ENCODE measurements around the gene CYCS. TPM values are rescaled to one million over a fixed set of nuclear protein-coding genes. Genes with fewer than 3 reads are reported as not detected.
"Not testable (repeated sequence)": the region's sequence is repeated elsewhere in the genome, so short reads cannot be mapped to it uniquely, and the experiment has no call there.

CYCS gene
- total RNA-seq, 2 donors from 2014 or later = 568 to 656 TPM

DNA sequence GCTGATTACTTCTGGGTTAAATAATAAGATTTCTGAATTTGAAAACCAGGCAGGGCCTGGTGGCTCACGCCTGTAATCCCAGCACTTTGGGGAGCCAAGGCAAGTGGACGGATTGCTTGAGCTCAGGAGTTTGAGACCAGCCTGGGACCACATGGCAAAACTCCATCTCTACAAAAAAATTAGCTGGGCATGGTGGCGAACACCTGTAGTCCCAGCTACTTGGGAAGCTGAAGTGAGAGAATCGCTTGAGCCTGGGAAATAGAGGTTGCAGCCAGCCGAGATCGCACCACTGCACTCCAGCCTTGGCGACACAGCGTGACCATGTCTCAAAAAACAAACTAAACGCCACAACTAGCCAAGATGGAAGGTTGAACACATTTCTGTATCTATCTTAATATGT lies 3.5 kb downstream of the CYCS start:
- intact Hi-C loops (cut with DNase I) = no loop called here
- ATAC-seq (no peak), DNase-seq (no peak)

- intact Hi-C loops (cut with DNase I) = no loop called here
- ATAC-seq (no peak), DNase-seq (no peak)
Observed at GRCh38 chr7:25119102-25119501, 6.0 kb downstream of the CYCS start.

DNA sequence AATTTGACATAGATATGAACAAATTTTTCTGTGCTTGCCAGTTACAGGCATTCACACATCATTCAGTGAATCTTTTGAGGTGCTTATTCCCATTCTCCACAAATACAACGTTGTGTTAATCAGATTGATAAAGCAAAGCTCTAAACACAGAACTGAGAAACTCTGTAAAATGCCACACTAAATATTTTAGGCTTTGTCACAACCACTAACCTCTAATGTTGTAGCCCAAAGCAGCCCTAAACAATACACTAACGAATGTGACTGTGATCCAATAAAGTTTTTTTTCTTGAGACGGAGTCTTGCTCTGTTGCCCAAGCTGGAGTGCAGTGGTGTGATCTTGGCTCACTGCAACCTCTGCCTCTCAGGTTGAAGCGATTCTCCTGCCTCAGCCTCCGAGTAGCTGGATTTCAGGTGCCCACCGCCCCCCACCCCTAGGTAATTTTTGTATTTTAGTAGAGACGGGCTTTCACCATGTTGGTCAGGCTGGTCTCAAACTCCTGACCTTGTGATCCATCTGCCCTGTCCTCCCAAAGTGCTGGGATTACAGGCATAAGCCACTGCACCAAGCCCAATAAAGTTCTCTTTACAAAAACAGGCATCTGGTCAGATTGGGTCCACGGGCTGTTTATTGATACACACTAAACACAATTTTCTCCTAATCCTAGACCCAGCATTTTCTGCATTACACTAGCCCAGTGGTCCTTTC lies 6.9 kb downstream of the CYCS start:
- DNase-seq = no peak
- ATAC-seq = no peak
- intact Hi-C loops (cut with DNase I) = no loop called here

DNA sequence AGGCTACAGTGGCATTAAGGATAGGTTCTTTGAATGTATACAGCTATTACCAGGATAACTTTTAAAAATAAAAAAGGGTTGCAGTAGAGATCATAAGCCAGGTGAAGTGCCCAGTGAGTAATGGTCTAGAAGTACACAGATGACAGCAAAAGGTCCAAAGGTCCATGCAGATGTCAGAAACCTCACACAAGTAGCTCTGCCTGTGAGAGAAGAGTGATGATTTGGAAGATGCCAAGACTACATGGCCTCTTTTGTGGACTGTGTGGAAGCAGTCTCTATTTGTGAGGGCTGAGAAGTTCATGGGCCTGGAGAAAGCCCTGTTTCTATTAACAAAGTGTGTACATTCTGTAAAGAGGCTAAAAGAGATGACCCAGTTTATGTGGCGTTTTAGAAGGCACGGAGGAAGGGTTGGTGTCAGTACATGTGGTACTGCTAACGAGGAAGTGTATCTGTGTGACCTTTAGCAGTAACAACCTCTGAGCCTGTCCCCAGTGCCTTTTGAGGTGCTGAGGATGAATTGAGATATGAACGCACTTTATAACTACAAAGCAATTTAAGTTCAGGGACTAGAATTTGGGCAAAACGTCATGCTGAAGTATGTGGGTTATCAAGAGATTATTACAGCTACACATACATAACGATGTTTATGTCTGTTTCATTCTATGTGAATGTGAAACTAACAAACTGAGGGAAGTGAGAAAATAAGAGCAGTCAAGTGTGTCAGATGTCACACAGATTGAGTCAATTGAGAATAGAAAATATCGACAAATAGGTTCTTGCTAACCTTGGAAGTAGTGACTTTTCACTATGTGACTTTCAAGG lies 7.6 kb downstream of the CYCS start:
- intact Hi-C loops (cut with DNase I) = no loop called here
- peak; percentile 17 to 34 for ATAC-seq

DNA sequence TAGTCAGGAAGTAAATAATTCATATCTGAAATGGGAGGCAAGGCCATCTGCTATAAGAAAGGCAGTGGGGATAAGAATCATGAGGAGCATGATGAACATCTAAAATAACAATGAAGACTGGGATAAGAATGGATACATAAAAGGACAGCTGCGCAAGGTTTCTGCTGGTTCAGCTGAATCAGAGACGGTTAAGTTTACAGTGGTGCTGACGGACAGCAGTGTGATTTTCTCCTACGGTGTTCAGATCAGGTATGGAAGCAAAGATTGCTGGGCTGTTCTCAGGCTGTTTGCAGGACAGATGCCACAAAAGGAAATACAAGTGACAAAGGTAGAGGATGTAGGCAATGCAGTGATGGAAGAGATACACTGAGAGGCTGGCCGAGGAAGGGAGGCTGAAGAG lies 8.4 kb downstream of the CYCS start:
- intact Hi-C loops (cut with DNase I) = no loop called here
- DNase-seq = no peak
- ATAC-seq = peak in 1 of 2 donors; percentile 11

More for the DNA sequence above, 7.6 kb downstream of the CYCS start:
- no peak for DNase-seq

- intact Hi-C loops (cut with DNase I); DNase-seq; ATAC-seq: not testable (repeated sequence)
Observed at GRCh38 chr7:25110514-25110913, 14.5 kb downstream of the CYCS start.

- DNase-seq (no peak), ATAC-seq (no peak)
- intact Hi-C loops (cut with DNase I) = no loop called here
Observed at GRCh38 chr7:25109276-25109675, 15.8 kb downstream of the CYCS start.

DNA sequence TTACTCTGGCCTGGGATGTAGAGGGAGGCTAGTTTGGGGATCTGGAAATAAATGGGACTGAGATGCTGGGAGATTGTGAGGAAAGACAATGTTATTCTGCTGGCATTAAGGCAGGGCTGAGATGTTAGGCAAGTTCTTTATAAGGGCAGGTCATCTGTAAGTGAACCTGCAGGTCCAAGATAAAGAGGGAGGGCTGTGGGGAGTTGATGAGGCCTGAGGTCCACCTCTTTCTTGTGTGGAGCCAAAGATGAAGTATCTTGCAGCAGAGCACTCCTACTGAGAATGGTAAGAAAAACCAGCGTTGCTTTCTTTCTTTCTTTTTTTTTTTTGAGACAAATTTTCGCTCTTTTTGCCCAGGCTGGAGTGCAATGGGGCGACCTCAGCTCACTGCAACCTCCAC lies 19.1 kb downstream of the CYCS start:
- ATAC-seq (no peak), DNase-seq (no peak)
- intact Hi-C loops (cut with DNase I) = no loop called here

DNA sequence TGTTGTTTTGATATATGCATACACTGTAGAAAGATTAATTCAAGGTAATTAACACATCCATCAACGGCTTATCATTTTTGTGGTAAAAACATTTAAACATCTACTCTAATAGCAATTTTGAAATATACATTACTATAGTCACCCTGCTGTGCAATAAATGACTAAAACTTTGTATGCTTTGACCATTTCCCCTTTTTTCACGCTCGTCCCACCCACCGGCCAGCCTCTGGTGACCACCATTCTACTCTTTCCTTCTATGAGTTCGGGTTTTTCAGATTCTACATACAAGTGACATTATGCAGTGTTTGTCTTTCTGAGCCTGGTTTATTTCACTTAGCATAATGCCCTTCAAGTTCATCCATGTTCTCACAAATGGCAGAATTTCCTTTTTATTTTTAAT lies 21.3 kb downstream of the CYCS start:
- intact Hi-C loops (cut with DNase I) = no loop called here
- no peak for ATAC-seq
- DNase-seq = no peak

GRCh38 chr7:25101817-25102216 lies 23.2 kb downstream of the CYCS start:
- intact Hi-C loops (cut with DNase I) = no loop called here

DNA sequence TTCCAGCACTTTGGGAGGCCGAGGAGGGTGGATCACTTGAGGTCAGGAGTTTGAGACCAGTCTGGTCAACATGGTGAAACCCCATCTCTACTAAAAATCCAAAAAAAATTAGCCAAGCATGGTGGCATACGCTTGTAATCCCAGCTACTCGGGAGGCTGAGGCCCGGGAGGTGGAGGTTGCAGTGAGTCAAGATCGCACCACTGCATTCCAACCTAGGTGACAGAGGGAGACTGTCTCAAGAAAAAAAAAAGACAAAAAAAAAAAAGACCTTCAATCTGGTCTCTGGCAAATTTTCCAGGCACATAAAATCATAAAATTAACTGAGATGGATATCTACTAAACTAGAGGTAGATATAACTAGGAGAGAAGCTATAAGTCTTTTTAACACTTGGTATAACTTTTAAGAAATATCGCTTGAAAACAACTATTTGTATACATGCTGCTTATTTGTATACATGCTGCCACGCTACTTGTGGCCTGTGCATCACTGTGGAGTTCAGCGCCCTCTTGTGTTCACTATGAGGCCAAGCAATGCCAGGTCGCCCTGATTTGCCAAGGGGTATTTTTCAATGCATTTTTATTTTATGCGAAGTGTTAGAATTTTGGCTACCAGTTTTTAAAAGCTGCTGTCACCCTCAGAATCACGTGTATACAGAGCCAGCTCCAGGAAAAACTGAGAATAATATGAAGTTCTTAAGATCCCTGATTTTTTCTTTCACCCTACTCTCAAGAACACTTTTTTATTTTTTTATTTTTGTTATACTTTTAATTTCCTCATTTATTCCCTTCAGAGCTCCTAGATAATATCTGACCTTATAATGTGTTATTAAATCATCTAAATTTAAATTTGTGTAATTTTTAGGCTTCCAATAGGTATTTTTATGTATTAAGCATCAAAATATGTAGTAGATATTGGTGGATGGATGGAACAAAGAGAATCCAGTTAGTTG lies 26.7 kb downstream of the CYCS start:
- ATAC-seq (peak; percentile 59 to 61), DNase-seq (peak; percentile 48)
- intact Hi-C loops (cut with DNase I) = no loop called here

More at GRCh38 chr7:25101817-25102216, 23.2 kb downstream of the CYCS start:
- DNase-seq (no peak), ATAC-seq (no peak)

DNA sequence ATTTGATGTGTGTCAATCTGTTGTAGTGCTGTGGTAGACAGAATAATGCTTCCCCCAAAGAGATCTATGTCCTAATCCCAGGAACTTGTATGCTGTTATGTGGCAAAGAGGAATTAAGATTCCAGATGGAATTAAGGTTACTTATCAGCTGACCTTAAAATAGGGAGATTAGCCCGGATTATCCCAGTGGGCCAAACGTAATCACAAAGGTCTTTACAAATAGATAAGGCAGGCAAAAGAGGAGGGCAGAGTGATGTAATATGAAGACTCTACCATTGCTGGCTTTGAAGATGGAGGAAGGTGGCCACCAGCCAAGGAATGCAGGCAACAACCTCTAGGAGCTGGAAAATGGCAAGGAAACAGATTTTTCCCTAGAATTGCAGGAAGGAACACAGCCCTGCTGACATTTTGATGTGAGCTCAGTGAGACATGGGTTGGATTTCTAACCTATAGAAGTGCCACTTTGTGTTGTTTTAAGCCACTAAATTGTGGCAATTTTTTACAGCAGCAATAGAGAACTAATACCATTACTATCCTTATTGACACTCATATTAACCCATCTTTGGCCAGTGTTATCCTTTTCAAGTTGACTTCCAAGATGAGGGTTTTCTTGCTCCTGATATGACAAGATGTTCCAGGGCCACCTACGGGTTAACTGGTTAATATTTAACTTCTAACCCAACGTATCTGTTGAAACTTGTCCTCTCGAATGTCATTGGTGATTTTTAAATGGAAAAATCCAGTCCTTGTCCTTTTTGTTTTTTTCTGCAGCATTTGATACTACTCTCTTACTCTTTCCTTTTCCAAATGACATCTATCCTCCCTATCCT lies 29.3 kb downstream of the CYCS start:
- DNase-seq (peak; percentile 39), ATAC-seq (no peak)
- intact Hi-C loops (cut with DNase I) = no loop called here

GRCh38 chr7:25093268-25093826 lies 31.7 kb downstream of the CYCS start:
- DNase-seq (peak; percentile 67), ATAC-seq (peak; percentile 88 to 90)
- intact Hi-C loops (cut with DNase I) = loop anchor here in 1 of 2 donors (5.0 kb wide), 1 partner anchor 276 kb away; no protein-coding TSS in a partner anchor

DNA sequence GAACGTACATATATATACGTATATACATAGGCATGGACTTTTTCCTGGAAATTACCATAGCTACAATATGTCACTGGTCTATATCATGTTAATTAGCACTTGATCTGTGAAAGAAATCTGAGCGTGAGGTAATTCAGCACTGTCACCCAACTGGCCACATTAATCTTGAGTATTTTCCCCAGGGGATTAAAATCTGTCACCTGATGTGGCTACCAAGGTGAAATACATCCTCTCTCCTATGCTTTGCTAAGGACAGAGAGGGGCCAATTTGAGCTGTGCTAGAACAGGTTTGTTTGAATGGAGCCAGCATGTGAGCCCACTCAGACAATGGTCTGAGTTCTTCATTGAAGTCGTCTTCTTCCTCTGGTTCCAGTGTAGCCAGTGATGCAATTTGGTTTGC lies 33.3 kb downstream of the CYCS start:
- DNase-seq (no peak), ATAC-seq (no peak)
- intact Hi-C loops (cut with DNase I) = loop anchor here in 1 of 2 donors (5.0 kb wide), 1 partner anchor 274 kb away; no protein-coding TSS in a partner anchor

- intact Hi-C loops (cut with DNase I) = loop anchor here in 1 of 2 donors (5.0 kb wide), 1 partner anchor 274 kb away; no protein-coding TSS in a partner anchor
- no peak for ATAC-seq
Observed at GRCh38 chr7:25091176-25091575, 33.9 kb downstream of the CYCS start.

GRCh38 chr7:25090374-25090773 lies 34.7 kb downstream of the CYCS start:
- DNase-seq (no peak), ATAC-seq (no peak)
- intact Hi-C loops (cut with DNase I) = loop anchor here in 1 of 2 donors (5.0 kb wide), 1 partner anchor 273 kb away; no protein-coding TSS in a partner anchor

More at GRCh38 chr7:25091176-25091575, 33.9 kb downstream of the CYCS start:
- DNase-seq = no peak

- DNase-seq = no peak
- intact Hi-C loops (cut with DNase I) = no loop called here
- ATAC-seq = no peak
Observed at GRCh38 chr7:25087855-25088254, 37.2 kb downstream of the CYCS start.

GRCh38 chr7:25084821-25085220 lies 40.2 kb downstream of the CYCS start:
- ATAC-seq = no peak
- no peak for DNase-seq
- intact Hi-C loops (cut with DNase I) = no loop called here

Measured in left cardiac atrium (tissue), 4 donors.